Uterus (tissue), 4 donors: ENCODE results near the gene CITED4. TPM values are rescaled to one million over a fixed set of nuclear protein-coding genes. Genes with fewer than 3 reads are reported as not detected.

Source experiments
- DNase-seq, 2 donors: peaks; one replicate each; pipeline ENCODE4 v3.0.0-alpha.2; 2019 to 2020
- H3K27ac ChIP-seq, 2 donors: fragments of 200-600 bp; sonication (generic); 1 replicate in 1 of 2; 2 replicates in 1 of 2; pipeline ENCODE4 v1.5.1; 2016 to 2018
- H3K27me3 ChIP-seq, 2 donors: fragments of 200-600 bp; sonication (generic); one replicate each; pipeline ENCODE4 v1.5.1; 2018 to 2019; ENCODE audit warnings: control low read depth in 1 of 2
- H3K36me3 ChIP-seq, 2 donors: fragments of 200-600 bp; sonication (generic); one replicate each; pipeline ENCODE4 v1.5.1; 2019; ENCODE audit warnings: control low read depth in 1 of 2
- H3K4me1 ChIP-seq, 2 donors: fragments of 200-600 bp; sonication (generic); one replicate each; pipeline ENCODE4 v1.5.1; 2018 to 2019; ENCODE audit warnings: control low read depth in 1 of 2
- H3K4me3 ChIP-seq, 2 donors: fragments of 200-600 bp; sonication (generic); 1 replicate in 1 of 2; 2 replicates in 1 of 2; pipeline ENCODE4 v1.5.1; 2018 to 2019; ENCODE audit warnings: mild to moderate bottlenecking in 1 of 2
- H3K9me3 ChIP-seq, 2 donors: fragments of 200-600 bp; sonication (generic); one replicate each; pipeline ENCODE4 v1.5.1; 2019; ENCODE audit warnings: control low read depth in 1 of 2
- POLR2A ChIP-seq, 2 donors: fragments of 450-650 bp; IDR thresholded peaks; one replicate each; pipeline ENCODE4 v1.6.1; 2016; ENCODE audit warnings: antibody characterized with exemption in 2 of 2, mild to moderate bottlenecking in 1 of 2, moderate library complexity in 1 of 2
- intact Hi-C: fragments of 100-400 bp; cut with DNase I; formaldehyde crosslinking; loops from one replicate; pipeline ENCODE4 v1.15.1; 2023; ENCODE audit warnings: low total_unique reads
- total RNA-seq, 4 donors: library from RNA; depleted of rRNA in 3 of 4; stranded (reverse); fragments of >200 nt in 3 of 4; gene quantifications; one replicate each; pipeline versions ENCODE4 v1.1.0 to v1.2.4, GENCODE V29; 2014 to 2023
- TF ChIP-seq, protein P1 (sequence below), 4 experiments: fragments of 200-600 bp in 2 of 4; fragments of 450-650 bp in 2 of 4; sonication (generic) in 2 of 4; IDR thresholded peaks; one replicate each; pipeline ENCODE4 v1.5.1; 2016 to 2019; ENCODE audit warnings: antibody characterized with exemption in 4 of 4, mild to moderate bottlenecking in 2 of 4, moderate library complexity in 1 of 4
- donor health status: DM: yes; HTN: yes; CAD: no.

CITED4 gene
- total RNA-seq, 4 donors from 2014 or later: 4.1 to 99.9 (median 19.9) TPM

- DNase-seq: no peak
- H3K4me1 ChIP-seq: no peaks in the 10 kb centered on the region
- H3K9me3 ChIP-seq: no peaks in the 10 kb centered on the region
- H3K27ac ChIP-seq: no peak overlapping the region
- TF ChIP-seq POLR2A (IDR thresholded peaks at IDR 0.05): no peak
- TF ChIP-seq, protein P1, sequence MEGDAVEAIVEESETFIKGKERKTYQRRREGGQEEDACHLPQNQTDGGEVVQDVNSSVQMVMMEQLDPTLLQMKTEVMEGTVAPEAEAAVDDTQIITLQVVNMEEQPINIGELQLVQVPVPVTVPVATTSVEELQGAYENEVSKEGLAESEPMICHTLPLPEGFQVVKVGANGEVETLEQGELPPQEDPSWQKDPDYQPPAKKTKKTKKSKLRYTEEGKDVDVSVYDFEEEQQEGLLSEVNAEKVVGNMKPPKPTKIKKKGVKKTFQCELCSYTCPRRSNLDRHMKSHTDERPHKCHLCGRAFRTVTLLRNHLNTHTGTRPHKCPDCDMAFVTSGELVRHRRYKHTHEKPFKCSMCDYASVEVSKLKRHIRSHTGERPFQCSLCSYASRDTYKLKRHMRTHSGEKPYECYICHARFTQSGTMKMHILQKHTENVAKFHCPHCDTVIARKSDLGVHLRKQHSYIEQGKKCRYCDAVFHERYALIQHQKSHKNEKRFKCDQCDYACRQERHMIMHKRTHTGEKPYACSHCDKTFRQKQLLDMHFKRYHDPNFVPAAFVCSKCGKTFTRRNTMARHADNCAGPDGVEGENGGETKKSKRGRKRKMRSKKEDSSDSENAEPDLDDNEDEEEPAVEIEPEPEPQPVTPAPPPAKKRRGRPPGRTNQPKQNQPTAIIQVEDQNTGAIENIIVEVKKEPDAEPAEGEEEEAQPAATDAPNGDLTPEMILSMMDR (IDR thresholded peaks at IDR 0.05): no peak
- no peaks in the 10 kb centered on the region for H3K27me3 ChIP-seq
- intact Hi-C loops: no loop called here
- H3K36me3 ChIP-seq: no peaks in the 10 kb centered on the region
- no peak overlapping the region for H3K4me3 ChIP-seq
Observed at GRCh38 chr1:40851643-40852042, 10.5 kb downstream of the CITED4 start.

DNA sequence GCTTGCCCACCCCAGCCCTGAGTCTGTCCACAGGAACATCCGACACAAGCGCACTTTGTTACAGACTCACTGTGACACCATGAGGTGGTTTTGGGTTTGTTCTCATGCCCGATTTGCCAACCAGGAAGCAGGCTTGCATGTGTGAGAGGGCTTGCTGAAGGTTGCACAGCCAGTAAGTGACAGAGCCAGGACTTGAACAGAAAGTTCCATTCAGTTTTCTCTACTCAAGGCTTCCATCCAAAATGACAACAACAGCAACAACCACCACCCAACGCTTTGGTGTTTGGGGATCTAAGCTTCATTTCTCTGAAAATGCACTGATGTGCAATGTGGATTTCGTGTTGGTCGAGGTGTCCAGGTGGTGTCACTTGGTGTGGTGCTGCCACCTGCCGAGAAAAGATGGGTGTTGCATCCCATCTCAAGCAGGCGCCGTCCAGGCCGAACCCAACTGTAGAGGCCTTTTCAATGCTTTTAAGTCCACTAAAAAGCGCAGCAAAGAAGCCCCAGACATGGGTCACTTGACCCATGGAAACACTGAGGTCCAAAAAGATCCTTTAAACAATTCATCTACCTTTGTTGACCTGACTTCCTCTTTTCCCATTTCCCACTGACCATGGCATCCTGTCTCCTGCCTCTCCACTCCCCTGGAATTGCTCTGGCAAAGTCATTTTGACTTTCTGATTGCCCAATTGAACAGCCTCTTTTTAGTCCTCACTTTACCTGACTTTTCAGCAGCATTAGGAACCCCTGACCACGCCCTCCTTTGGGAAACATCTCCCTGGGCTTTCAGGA lies 12.2 kb downstream of the CITED4 start:
- no peaks in the 10 kb centered on the region for H3K9me3 ChIP-seq
- intact Hi-C loops: loop anchor here (5.0 to 10.0 kb wide), 2 partner anchors 75 to 102 kb away; no protein-coding TSS in a partner anchor
- peak; percentile 69 to 70 for DNase-seq
- H3K27me3 ChIP-seq: no peaks in the 10 kb centered on the region
- no peaks in the 10 kb centered on the region for H3K4me1 ChIP-seq
- H3K36me3 ChIP-seq: no peaks in the 10 kb centered on the region
- TF ChIP-seq POLR2A (IDR thresholded peaks at IDR 0.05): no peak
- TF ChIP-seq, protein P1 (IDR thresholded peaks at IDR 0.05): peak; percentile 83 to 91 (median 88)
- no peak overlapping the region for H3K4me3 ChIP-seq
- no peak overlapping the region for H3K27ac ChIP-seq

GRCh38 chr1:40848530-40849189 lies 13.5 kb downstream of the CITED4 start:
- TF ChIP-seq, protein P1 (IDR thresholded peaks at IDR 0.05): peak; percentile 60 to 92 (median 80)
- TF ChIP-seq POLR2A (IDR thresholded peaks at IDR 0.05): no peak
- intact Hi-C loops: loop anchor here (5.0 to 10.0 kb wide), 2 partner anchors 74 to 104 kb away; no protein-coding TSS in a partner anchor
- Histone ChIP-seq H3K27ac (no peak overlapping the region), H3K4me3 (no peak overlapping the region), H3K9me3 (no peaks in the 10 kb centered on the region), H3K36me3 (no peaks in the 10 kb centered on the region), H3K27me3 (no peaks in the 10 kb centered on the region), H3K4me1 (no peaks in the 10 kb centered on the region)
- DNase-seq: peak; percentile 58 to 60

DNA sequence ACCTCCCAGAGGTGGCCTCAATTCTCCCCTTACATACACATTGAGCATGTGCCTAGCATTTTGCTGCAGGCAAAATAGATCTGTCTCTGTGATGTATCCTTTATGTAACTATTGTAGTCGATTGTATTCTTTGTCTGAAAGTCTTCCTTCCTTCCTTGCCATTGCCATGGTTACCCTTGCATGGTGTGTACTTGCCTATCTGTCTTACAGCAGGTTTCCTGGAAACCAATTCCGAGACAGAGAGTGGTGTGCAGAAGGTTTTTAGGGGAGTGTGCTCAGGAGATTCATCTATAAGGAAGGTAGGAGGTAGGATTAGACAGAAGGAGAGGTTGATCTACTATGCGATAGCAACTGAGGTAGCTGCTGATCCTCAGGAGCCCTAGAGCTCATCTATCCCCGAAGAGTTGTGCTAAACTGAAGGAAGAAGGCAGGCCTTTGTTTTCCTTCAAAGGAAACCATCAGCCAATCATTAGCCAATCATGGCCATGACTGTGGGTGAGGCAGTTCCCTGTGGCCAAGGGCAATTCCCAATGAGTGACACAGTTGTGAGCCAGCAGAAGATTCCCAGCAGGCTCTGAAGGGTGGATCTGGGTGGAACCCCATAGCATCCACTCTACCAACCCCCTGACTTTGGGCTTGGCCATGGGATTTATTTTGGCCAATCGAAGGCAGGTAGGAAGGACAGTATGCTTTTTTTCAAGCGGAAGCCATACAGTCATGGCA lies 15.0 kb downstream of the CITED4 start:
- Histone ChIP-seq H3K36me3 (no peaks in the 10 kb centered on the region), H3K4me3 (no peak overlapping the region), H3K9me3 (no peaks in the 10 kb centered on the region), H3K27ac (no peak overlapping the region), H3K4me1 (no peaks in the 10 kb centered on the region), H3K27me3 (no peaks in the 10 kb centered on the region)
- DNase-seq: no peak
- intact Hi-C loops: loop anchor here (5.0 to 10.0 kb wide), 2 partner anchors 72 to 105 kb away; no protein-coding TSS in a partner anchor
- TF ChIP-seq, protein P1 (IDR thresholded peaks at IDR 0.05): no peak
- no peak for TF ChIP-seq POLR2A (IDR thresholded peaks at IDR 0.05)
